Endothelial cell (in vitro differentiated cells): ENCODE measurements around the gene RALB. TPM values are rescaled to one million over a fixed set of nuclear protein-coding genes. Genes with fewer than 3 reads are reported as not detected.

Experiments
- DNase-seq: peaks from one replicate; pipeline ENCODE4 v3.0.0; 2021; ENCODE audit warnings: low spot score
- H3K27ac Mint-ChIP-seq: one replicate; pipeline ENCODE4 v1.8.0; 2021; ENCODE audit warnings: mixed read lengths, inconsistent platforms; ENCODE audit not compliant: unreplicated experiment
- H3K27me3 Mint-ChIP-seq: one replicate; pipeline ENCODE4 v1.8.0; 2021; ENCODE audit warnings: mild to moderate bottlenecking, moderate library complexity, mixed read lengths, inconsistent platforms; ENCODE audit not compliant: unreplicated experiment
- H3K36me3 Mint-ChIP-seq: one replicate; pipeline ENCODE4 v1.8.0; 2021; ENCODE audit warnings: mild to moderate bottlenecking, low read depth, mixed read lengths, inconsistent platforms; ENCODE audit not compliant: unreplicated experiment
- H3K4me1 Mint-ChIP-seq: one replicate; pipeline ENCODE4 v1.8.0; 2021; ENCODE audit warnings: mild to moderate bottlenecking, mixed read lengths, inconsistent platforms; ENCODE audit not compliant: unreplicated experiment
- H3K4me3 Mint-ChIP-seq: one replicate; pipeline ENCODE4 v1.8.0; 2021; ENCODE audit warnings: mild to moderate bottlenecking, mixed read lengths, inconsistent platforms; ENCODE audit not compliant: unreplicated experiment
- H3K9me3 Mint-ChIP-seq: one replicate; pipeline ENCODE4 v1.8.0; 2021; ENCODE audit warnings: mixed read lengths, inconsistent platforms; ENCODE audit not compliant: unreplicated experiment
- CTCF ChIP-seq: fragments of 200-600 bp; sonication (generic); IDR thresholded peaks from one replicate; pipeline ENCODE4 v1.5.0; 2021; ENCODE audit warnings: antibody characterized with exemption; ENCODE audit not compliant: unreplicated experiment
- total RNA-seq: library from RNA; stranded (reverse); fragmentation: NEBNext Ultra II Directional; extraction: Animal tissue kit (Norgen Biotek cat#: 25700); gene quantifications from one replicate; pipeline ENCODE4 v1.2.1, GENCODE V29; 2021; ENCODE audit not compliant: unreplicated experiment

RALB gene
- total RNA-seq, 1 donor from 2014 or later, result 367 TPM

GRCh38 chr2:120224735-120225548 lies 27.7 kb upstream of the RALB start:
- no peak overlapping the region for H3K27ac Mint-ChIP-seq
- TF ChIP-seq CTCF, result no peak
- H3K27me3 Mint-ChIP-seq, result peaks cover 43% of the 10 kb centered on the region
- peaks cover 69% of the 10 kb centered on the region for H3K4me1 Mint-ChIP-seq
- H3K9me3 Mint-ChIP-seq, result peaks cover 3% of the 10 kb centered on the region
- no peak for DNase-seq
- H3K4me3 Mint-ChIP-seq, result no peak overlapping the region
- peaks cover 19% of the 10 kb centered on the region for H3K36me3 Mint-ChIP-seq

- Mint-ChIP-seq H3K36me3 (peaks cover 19% of the 10 kb centered on the region), H3K27me3 (peaks cover 39% of the 10 kb centered on the region)
Observed at GRCh38 chr2:120225549-120226065, 27.0 kb upstream of the RALB start.

GRCh38 chr2:120226316-120226715 lies 26.3 kb upstream of the RALB start:
- H3K27ac Mint-ChIP-seq, result no peak overlapping the region
- peaks cover 12% of the 10 kb centered on the region for H3K36me3 Mint-ChIP-seq
- H3K4me1 Mint-ChIP-seq, result peaks cover 58% of the 10 kb centered on the region
- TF ChIP-seq CTCF, result no peak
- peaks cover 3% of the 10 kb centered on the region for H3K9me3 Mint-ChIP-seq
- DNase-seq, result no peak
- no peak overlapping the region for H3K4me3 Mint-ChIP-seq
- peaks cover 39% of the 10 kb centered on the region for H3K27me3 Mint-ChIP-seq

More at GRCh38 chr2:120225549-120226065, 27.0 kb upstream of the RALB start:
- no peak overlapping the region for H3K27ac Mint-ChIP-seq
- H3K4me1 Mint-ChIP-seq, result peaks cover 65% of the 10 kb centered on the region
- no peak overlapping the region for H3K4me3 Mint-ChIP-seq
- H3K9me3 Mint-ChIP-seq, result peaks cover 3% of the 10 kb centered on the region
- TF ChIP-seq CTCF, result no peak
- DNase-seq, result no peak

GRCh38 chr2:120227111-120227991 lies 25.3 kb upstream of the RALB start:
- H3K27me3 Mint-ChIP-seq, result peaks cover 30% of the 10 kb centered on the region
- H3K27ac Mint-ChIP-seq, result peak overlapping the region; percentile 18
- H3K9me3 Mint-ChIP-seq, result peaks cover 1% of the 10 kb centered on the region
- peaks cover 2% of the 10 kb centered on the region for H3K36me3 Mint-ChIP-seq
- TF ChIP-seq CTCF, result no peak
- H3K4me3 Mint-ChIP-seq, result no peak overlapping the region
- H3K4me1 Mint-ChIP-seq, result peaks cover 51% of the 10 kb centered on the region
- no peak for DNase-seq
